A673 (cell line): ENCODE measurements around the gene ARPP21.

Experiments used
- EZH2 ChIP-seq: fragments of 200-600 bp; sonication (generic); IDR thresholded peaks from 2 replicates; pipeline ENCODE4 v1.6.1; 2017; ENCODE audit warnings: borderline replicate concordance, low read depth, mild to moderate bottlenecking, mixed read lengths, antibody characterized with exemption, low read length; ENCODE audit not compliant: poor library complexity, severe bottlenecking
- TF ChIP-seq, protein P1 (sequence below): fragments of 300-800, 200-600 bp; sonication (generic); conservative IDR thresholded peaks from 2 replicates; pipeline ENCODE4 v1.5.1; 2017; ENCODE audit warnings: low read depth, mild to moderate bottlenecking, antibody characterized with exemption, low read length, moderate library complexity, mixed read lengths

DNA sequence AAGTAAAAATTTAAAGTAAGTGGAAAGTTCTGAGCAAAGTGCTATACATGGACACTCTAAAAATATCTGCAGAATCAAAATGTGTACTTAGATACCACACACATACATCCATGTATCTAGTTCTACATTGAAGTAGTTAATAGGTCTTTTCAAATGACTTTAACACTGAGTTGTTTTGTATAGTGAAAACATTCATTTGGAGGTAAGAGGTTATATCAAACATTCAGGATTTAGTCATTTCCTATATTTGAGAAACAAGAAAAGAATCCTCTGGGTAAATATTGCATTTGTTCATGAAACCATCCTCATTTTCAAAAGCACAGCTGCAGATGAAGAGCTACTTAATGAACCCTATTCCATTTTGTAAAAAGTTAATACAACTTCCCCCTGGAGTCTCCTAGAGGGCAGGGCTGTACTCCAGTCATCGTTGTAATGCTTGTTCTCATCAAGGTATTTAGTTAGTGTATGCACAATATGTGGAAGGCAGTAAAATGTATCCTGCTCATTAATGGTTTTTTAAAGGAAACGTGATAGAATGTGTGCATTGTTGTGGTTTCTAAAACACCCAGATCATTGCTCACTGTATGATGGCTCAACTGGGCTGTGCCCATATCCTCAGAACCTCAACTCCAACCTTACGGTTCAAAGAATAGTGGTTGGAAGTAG lies 26.2 kb downstream of the ARPP21 start:
- TF ChIP-seq, protein P1, sequence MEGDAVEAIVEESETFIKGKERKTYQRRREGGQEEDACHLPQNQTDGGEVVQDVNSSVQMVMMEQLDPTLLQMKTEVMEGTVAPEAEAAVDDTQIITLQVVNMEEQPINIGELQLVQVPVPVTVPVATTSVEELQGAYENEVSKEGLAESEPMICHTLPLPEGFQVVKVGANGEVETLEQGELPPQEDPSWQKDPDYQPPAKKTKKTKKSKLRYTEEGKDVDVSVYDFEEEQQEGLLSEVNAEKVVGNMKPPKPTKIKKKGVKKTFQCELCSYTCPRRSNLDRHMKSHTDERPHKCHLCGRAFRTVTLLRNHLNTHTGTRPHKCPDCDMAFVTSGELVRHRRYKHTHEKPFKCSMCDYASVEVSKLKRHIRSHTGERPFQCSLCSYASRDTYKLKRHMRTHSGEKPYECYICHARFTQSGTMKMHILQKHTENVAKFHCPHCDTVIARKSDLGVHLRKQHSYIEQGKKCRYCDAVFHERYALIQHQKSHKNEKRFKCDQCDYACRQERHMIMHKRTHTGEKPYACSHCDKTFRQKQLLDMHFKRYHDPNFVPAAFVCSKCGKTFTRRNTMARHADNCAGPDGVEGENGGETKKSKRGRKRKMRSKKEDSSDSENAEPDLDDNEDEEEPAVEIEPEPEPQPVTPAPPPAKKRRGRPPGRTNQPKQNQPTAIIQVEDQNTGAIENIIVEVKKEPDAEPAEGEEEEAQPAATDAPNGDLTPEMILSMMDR: no peak
- TF ChIP-seq EZH2: no peak
